PC-3 (cell line): Measurements from ENCODE around the gene GDPD5.

Experiments used
- CTCF ChIP-seq: fragments of 300-600 bp; sonication (generic); conservative IDR thresholded peaks from 2 replicates; pipeline ENCODE4 v1.5.1; 2017; ENCODE audit warnings: antibody characterized with exemption, low read depth, mild to moderate bottlenecking, low read length
- EZH2 ChIP-seq: fragments of 300-600 bp; sonication (generic); IDR thresholded peaks from one replicate; pipeline ENCODE4 v1.6.1; 2017; ENCODE audit warnings: antibody characterized with exemption, mild to moderate bottlenecking, low read length; ENCODE audit not compliant: unreplicated experiment

- TF ChIP-seq EZH2 (no peak), CTCF (no peak)
Observed at GRCh38 chr11:75509020-75509720, 16.6 kb downstream of the GDPD5 start.
